K562 (cell line): ENCODE measurements around the gene PLD6. TPM values are rescaled to one million over a fixed set of nuclear protein-coding genes. Genes with fewer than 3 reads are reported as not detected.

Source experiments
- CBX5 ChIP-seq: IDR thresholded peaks from 2 replicates; pipeline ENCODE4 v1.6.1; 2014; ENCODE audit warnings: low read depth, borderline replicate concordance
- HEY1 ChIP-seq: fragments of 250-450 bp; sonication (Bioruptor Pico); IDR thresholded peaks from 2 replicates; pipeline ENCODE4 v1.5.0; 2020; ENCODE audit warnings: mild to moderate bottlenecking, moderate library complexity, borderline replicate concordance
- IRF1 ChIP-seq: sonication (generic); formaldehyde crosslinking; IDR thresholded peaks from 2 replicates; pipeline ENCODE4 v1.8.0; 2022; ENCODE audit warnings: missing genetic modification reagents, mild to moderate bottlenecking, borderline replicate concordance
- KDM5B ChIP-seq: fragments of 200-600 bp; sonication (generic); IDR thresholded peaks from 2 replicates; pipeline ENCODE4 v1.6.1; 2012; ENCODE audit warnings: low read depth, mild to moderate bottlenecking, moderate library complexity, low read length, control low read depth, inconsistent platforms; ENCODE audit not compliant: insufficient replicate concordance
- PRPF4 ChIP-seq: fragments of 200-400 bp; formaldehyde crosslinking; IDR thresholded peaks from one replicate; pipeline ENCODE4 v1.6.1; 2017; ENCODE audit warnings: low read length, low read depth, mild to moderate bottlenecking; ENCODE audit not compliant: insufficient read depth, poor library complexity, severe bottlenecking
- RCOR1 ChIP-seq, 2 experiments: IDR thresholded peaks; 2 replicates each; pipeline ENCODE4 v1.6.1; 2012; ENCODE audit warnings: low read depth in 2 of 2, low read length in 2 of 2, borderline replicate concordance in 1 of 2, improper control_type of control experiment in 1 of 2
- TRIM28 ChIP-seq: fragments of 450-650 bp; IDR thresholded peaks from 2 replicates; pipeline ENCODE4 v1.6.1; 2017
- ZBTB1 ChIP-seq: sonication (generic); formaldehyde crosslinking; IDR thresholded peaks from 2 replicates; pipeline ENCODE4 v1.8.1; 2023; ENCODE audit warnings: missing genetic modification reagents, low read depth, mild to moderate bottlenecking, borderline replicate concordance
- ZBTB33 ChIP-seq: sonication (generic); formaldehyde crosslinking; IDR thresholded peaks from 2 replicates; pipeline ENCODE4 v1.8.1; 2023; ENCODE audit warnings: mild to moderate bottlenecking, missing genetic modification reagents
- ZC3H11A ChIP-seq: IDR thresholded peaks from 2 replicates; pipeline ENCODE4 v1.6.1; 2012; ENCODE audit warnings: low read depth, low read length, improper control_type of control experiment
- ZFPM2 ChIP-seq: fragments of 250-450 bp; sonication (Bioruptor Pico); IDR thresholded peaks from 2 replicates; pipeline ENCODE4 v1.5.1; 2022; ENCODE audit warnings: mild to moderate bottlenecking
- ZNF124 ChIP-seq: sonication (generic); formaldehyde crosslinking; IDR thresholded peaks from 2 replicates; pipeline ENCODE4 v1.8.1; 2022; ENCODE audit warnings: missing genetic modification reagents
- ZNF140 ChIP-seq: fragments of 250-450 bp; sonication (Bioruptor Pico); IDR thresholded peaks from 2 replicates; pipeline ENCODE4 v1.8.0; 2021; ENCODE audit warnings: moderate library complexity, mild to moderate bottlenecking, inconsistent platforms
- ZNF175 ChIP-seq: fragments of 200-800 bp; sonication (Bioruptor generic); IDR thresholded peaks from 2 replicates; pipeline ENCODE4 v1.6.1; 2016; ENCODE audit warnings: low read depth, mild to moderate bottlenecking, missing genetic modification characterization, missing compliant biosample characterization
- ZNF217 ChIP-seq: sonication (generic); formaldehyde crosslinking; IDR thresholded peaks from 2 replicates; pipeline ENCODE4 v1.8.0; 2022; ENCODE audit warnings: mild to moderate bottlenecking, missing genetic modification reagents
- ZNF384 ChIP-seq: IDR thresholded peaks from 2 replicates; pipeline ENCODE4 v1.6.1; 2012; ENCODE audit warnings: low read depth, low read length, improper control_type of control experiment
- ZNF740 ChIP-seq, 3 experiments: fragments of 200-800 bp in 1 of 3; sonication (Bioruptor generic) in 1 of 3; sonication (generic) in 1 of 3; formaldehyde crosslinking in 1 of 3; IDR thresholded peaks; 2 replicates each; pipeline versions ENCODE4 v1.6.1 to v1.8.0; 2016 to 2022; ENCODE audit warnings: mild to moderate bottlenecking in 2 of 3, missing compliant biosample characterization in 2 of 3, missing genetic modification characterization in 2 of 3, missing genetic modification reagents in 1 of 3
- ZNF778 ChIP-seq: fragments of 450-650 bp; formaldehyde crosslinking; IDR thresholded peaks from 2 replicates; pipeline ENCODE4 v1.4.0; 2020; ENCODE audit warnings: mild to moderate bottlenecking, moderate library complexity
- polyA plus RNA-seq, 8 experiments: library from polyadenylated mRNA; depleted of rRNA in 4 of 8; stranded (reverse) in 5 of 8; unstranded in 3 of 8; fragments of >200 nt; fragmentation: Nextera tagmentation in 2 of 8; fragmentation: Illumina TruSeq in 1 of 8; extraction: Ambion mirVana in 2 of 8; extraction: Trizol in 1 of 8; gene quantifications; 2 replicates each; pipeline versions ENCODE4 v1.2.1 to v1.2.3, GENCODE V29; 2011 to 2014; ENCODE audit warnings: inconsistent platforms in 1 of 8, missing spikeins in 1 of 8
- total RNA-seq, 7 experiments: library from RNA; depleted of rRNA in 6 of 7; stranded (reverse); fragments of >200 nt in 6 of 7; fragmentation: Illumina TruSeq in 2 of 7; extraction: Trizol in 2 of 7; gene quantifications; 2 replicates each; pipeline versions ENCODE4 v1.2.1 to v1.2.3, GENCODE V29; 2011 to 2021; ENCODE audit warnings: low replicate concordance in 1 of 7

PLD6 gene
- total and polyA plus RNA-seq, 9 of the 15 experiments (the other 6 are each of a cell fraction or from before 2014, with no cell fraction given): 3.6 to 15.6 (median 10.0) TPM

- peak; percentile 82 for TF ChIP-seq ZNF740 (CRISPR knock-in tag; IDR thresholded peaks at IDR 0.05)
- no peak for TF ChIP-seq ZNF740 (tag; IDR thresholded peaks at IDR 0.05)
- TF ChIP-seq ZNF124 (CRISPR knock-in tag): peak; percentile 25; the same call in 1 of the 2 replicates
- TF ChIP-seq ZNF175 (CRISPR knock-in tag): no peak
- TF ChIP-seq ZFPM2 (CRISPR knock-in tag): no peak
- no peak; the same call in 1 of the 2 replicates for TF ChIP-seq ZNF384
- peak; percentile 90 for TF ChIP-seq ZBTB33 (CRISPR knock-in tag)
- no peak for TF ChIP-seq TRIM28
- TF ChIP-seq CBX5: no peak
- TF ChIP-seq ZBTB1 (CRISPR knock-in tag): peak; percentile 75; the same call in 1 of the 2 replicates
- no peak for TF ChIP-seq ZNF140 (CRISPR knock-in tag)
- no peak for TF ChIP-seq ZNF217
- no peak for TF ChIP-seq IRF1
- TF ChIP-seq RCOR1 (IDR thresholded peaks at IDR 0.05; ENCODE audit: borderline replicate concordance in 1 of 2, low read depth in 2 of 2, low read length in 2 of 2): peak in 1 of 2 experiments; percentile 10; a peak in 1 of 4 replicates
- no peak for TF ChIP-seq PRPF4
- peak; percentile 46 for TF ChIP-seq KDM5B
- no peak for TF ChIP-seq ZC3H11A
- TF ChIP-seq HEY1 (CRISPR knock-in tag): no peak
- TF ChIP-seq ZNF778: no peak
Observed at GRCh38 chr17:17206124-17206912, at the start of gene PLD6 (continued).
